ENCODE results near the gene CDKAL1.
"Not testable (repeated sequence)": the region's sequence is repeated elsewhere in the genome, so short reads cannot be mapped to it uniquely, and the experiment has no call there.

The CDKAL1 gene

GRCh38 chr6:20534295-20535262 lies at the start of gene CDKAL1:
CDKAL1 (plus strand) TSS chr6:20534457; CDS start chr6:20546351, 11,894 bp downstream.
- ATAC-seq (replicated peaks), result peak; percentile 88 to 92
- H3K9me3 Mint-ChIP-seq, result no peaks in the 10 kb centered on the region
- H3K4me3 Mint-ChIP-seq, result peak within 1 kb of the TSS; percentile 96 to 97
- peaks cover 0 to 4% of the 10 kb centered on the region in 2 donors for H3K27me3 Mint-ChIP-seq
- peak; percentile 87 for DNase-seq
- H3K36me3 Mint-ChIP-seq, result peaks cover 13 to 22% of the 10 kb centered on the region in 2 donors
- peaks cover 19 to 35% of the 10 kb centered on the region in 2 donors for H3K4me1 Mint-ChIP-seq
- H3K27ac Mint-ChIP-seq, result peak within 1 kb of the TSS; percentile 99

DNA sequence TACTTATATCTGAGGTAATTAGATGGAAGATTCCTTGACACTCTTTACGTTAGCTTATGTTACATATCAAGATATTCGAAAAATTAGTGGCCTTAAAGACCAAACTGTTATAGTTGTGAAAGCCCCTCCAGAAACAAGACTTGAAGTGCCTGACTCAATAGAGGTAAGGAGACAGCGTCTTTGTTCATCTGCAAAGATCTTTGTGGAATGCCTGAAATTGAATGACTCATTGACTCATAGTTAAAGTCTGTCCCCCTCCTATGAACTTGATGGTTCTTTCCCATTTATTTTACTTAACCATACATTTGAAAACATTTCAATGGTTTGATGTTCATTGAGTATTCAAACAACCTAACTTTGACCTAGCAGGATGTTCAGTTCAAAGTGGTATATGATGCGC lies 47.6 kb upstream of the CDKAL1 start:
- no peaks in the 10 kb centered on the region for H3K27me3 Mint-ChIP-seq
- no peak overlapping the region for H3K27ac Mint-ChIP-seq
- H3K36me3 Mint-ChIP-seq, result peaks cover 58 to 70% of the 10 kb centered on the region in 2 donors
- no peaks in the 10 kb centered on the region for H3K9me3 Mint-ChIP-seq
- H3K4me1 Mint-ChIP-seq, result no peaks in the 10 kb centered on the region
- H3K4me3 Mint-ChIP-seq, result no peak overlapping the region
- ATAC-seq (replicated peaks) (no peak), DNase-seq (no peak)

DNA sequence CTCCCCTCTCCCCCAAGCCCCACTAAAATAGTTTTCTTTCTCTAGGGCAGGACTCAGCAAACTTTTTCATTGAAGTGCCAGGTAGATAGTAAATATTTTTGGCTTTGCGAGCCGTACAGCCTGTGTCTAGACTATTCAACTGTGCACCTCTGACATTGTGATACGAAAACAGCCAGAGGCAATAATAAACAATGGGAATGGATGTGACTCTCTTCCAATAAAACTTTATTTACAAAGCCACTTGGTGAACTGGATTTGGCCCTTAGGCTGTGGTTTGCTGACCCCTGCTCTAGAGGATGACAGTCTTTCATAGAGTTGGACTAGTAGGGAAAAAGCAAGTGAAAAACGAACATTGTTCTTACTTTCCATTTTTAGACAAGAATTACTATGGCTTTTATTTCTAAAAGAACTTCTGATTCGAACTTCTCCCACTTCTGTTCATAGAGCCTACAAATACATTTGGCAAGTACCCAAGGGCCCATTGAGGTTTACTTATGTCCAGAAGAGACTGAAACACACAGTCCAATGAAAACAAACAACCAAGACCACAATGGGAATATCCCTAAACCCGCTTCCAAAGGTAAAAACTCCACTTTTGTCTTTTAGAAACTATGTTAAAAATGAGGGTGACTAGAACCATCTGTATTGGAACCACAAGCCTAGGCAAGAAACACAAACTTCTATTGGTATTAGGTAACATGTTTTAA lies 46.4 kb upstream of the CDKAL1 start:
- H3K27ac Mint-ChIP-seq, result no peak overlapping the region
- no peaks in the 10 kb centered on the region for H3K27me3 Mint-ChIP-seq
- H3K4me1 Mint-ChIP-seq, result no peaks in the 10 kb centered on the region
- H3K36me3 Mint-ChIP-seq, result peaks cover 53 to 68% of the 10 kb centered on the region in 2 donors
- H3K4me3 Mint-ChIP-seq, result no peak overlapping the region
- DNase-seq, result no peak
- ATAC-seq (replicated peaks), result no peak
- H3K9me3 Mint-ChIP-seq, result no peaks in the 10 kb centered on the region

DNA sequence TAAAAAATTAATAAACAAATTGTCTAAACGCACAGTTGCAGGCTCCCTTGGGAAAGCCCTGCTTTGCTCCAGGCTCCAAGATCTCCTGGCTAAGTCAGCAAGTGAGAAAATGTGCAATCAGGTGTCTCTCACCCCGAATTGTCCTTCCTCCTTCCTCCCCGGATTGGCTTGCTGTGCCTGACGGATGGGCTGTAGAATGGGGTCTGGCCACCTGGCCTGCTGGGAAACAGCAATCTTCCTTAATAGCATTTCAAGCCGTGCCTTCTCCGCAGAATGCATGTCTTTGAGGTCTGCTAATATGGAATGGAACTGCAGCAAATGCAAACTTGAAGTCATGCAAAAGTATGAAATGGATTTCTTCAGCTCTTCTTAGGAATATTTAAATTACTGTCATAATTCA lies 43.7 kb upstream of the CDKAL1 start:
- peaks cover 45 to 58% of the 10 kb centered on the region in 2 donors for H3K36me3 Mint-ChIP-seq
- no peak overlapping the region for H3K27ac Mint-ChIP-seq

DNA sequence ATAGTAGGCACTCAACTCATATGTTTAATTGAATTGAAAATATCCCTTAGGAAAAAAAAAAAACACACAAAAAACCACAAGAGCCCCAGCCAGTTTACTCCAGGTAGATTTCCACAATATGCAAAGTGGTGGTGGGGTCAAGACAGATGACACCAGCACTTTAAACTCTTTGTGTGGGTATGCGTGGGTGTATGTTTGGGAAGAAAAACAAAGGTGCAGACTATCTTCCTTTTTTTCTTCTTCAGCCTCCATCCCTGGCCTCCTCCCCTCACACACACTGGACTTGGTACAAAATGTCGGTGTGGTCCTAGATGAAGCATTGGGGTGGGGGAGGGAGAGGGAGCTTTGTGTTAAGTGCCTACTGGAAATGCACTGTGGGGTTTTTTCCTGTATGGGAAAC lies 42.2 kb upstream of the CDKAL1 start:
- H3K9me3 Mint-ChIP-seq, result no peaks in the 10 kb centered on the region
- no peak overlapping the region for H3K27ac Mint-ChIP-seq
- peaks cover 36 to 50% of the 10 kb centered on the region in 2 donors for H3K36me3 Mint-ChIP-seq
- ATAC-seq (replicated peaks), result no peak
- H3K4me3 Mint-ChIP-seq, result no peak overlapping the region
- no peak for DNase-seq
- H3K4me1 Mint-ChIP-seq, result no peaks in the 10 kb centered on the region
- H3K27me3 Mint-ChIP-seq, result no peaks in the 10 kb centered on the region

More for the DNA sequence above, 43.7 kb upstream of the CDKAL1 start:
- no peaks in the 10 kb centered on the region for H3K4me1 Mint-ChIP-seq
- no peak overlapping the region for H3K4me3 Mint-ChIP-seq
- H3K27me3 Mint-ChIP-seq, result no peaks in the 10 kb centered on the region
- ATAC-seq (replicated peaks), result no peak
- DNase-seq, result no peak
- no peaks in the 10 kb centered on the region for H3K9me3 Mint-ChIP-seq

- H3K9me3 Mint-ChIP-seq, result no peaks in the 10 kb centered on the region
- H3K36me3 Mint-ChIP-seq, result peaks cover 3 to 5% of the 10 kb centered on the region in 2 donors
- H3K4me1 Mint-ChIP-seq, result peaks cover 0 to 2% of the 10 kb centered on the region in 2 donors
- no peak for DNase-seq
- no peak overlapping the region for H3K4me3 Mint-ChIP-seq
- no peaks in the 10 kb centered on the region for H3K27me3 Mint-ChIP-seq
- no peak for ATAC-seq (replicated peaks)
- H3K27ac Mint-ChIP-seq, result no peak overlapping the region
These were observed 36.8 kb upstream of the CDKAL1 start for GRCh38 chr6:20497216-20498040.

DNA sequence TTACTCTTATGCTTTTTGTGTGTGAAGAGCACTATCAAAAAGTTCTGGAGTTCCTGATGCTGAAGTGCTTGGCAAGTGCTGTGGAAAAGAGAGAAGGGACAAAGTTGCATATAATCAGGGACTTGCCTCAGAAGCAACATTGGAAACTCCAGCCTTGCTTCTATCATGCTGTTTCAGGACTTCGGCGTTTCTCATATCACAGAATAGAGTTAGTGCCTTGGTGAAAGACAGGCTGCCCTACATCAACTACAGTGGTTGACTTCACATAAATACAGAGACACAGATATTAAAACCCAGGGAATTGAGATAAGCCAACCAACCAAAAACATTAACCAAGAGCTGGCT lies 36.2 kb upstream of the CDKAL1 start:
- Mint-ChIP-seq H3K36me3 (peaks cover 3 to 4% of the 10 kb centered on the region in 2 donors), H3K27ac (no peak overlapping the region), H3K9me3 (no peaks in the 10 kb centered on the region), H3K27me3 (no peaks in the 10 kb centered on the region), H3K4me1 (peaks cover 0 to 2% of the 10 kb centered on the region in 2 donors), H3K4me3 (no peak overlapping the region)
- DNase-seq, result no peak
- ATAC-seq (replicated peaks), result no peak

DNA sequence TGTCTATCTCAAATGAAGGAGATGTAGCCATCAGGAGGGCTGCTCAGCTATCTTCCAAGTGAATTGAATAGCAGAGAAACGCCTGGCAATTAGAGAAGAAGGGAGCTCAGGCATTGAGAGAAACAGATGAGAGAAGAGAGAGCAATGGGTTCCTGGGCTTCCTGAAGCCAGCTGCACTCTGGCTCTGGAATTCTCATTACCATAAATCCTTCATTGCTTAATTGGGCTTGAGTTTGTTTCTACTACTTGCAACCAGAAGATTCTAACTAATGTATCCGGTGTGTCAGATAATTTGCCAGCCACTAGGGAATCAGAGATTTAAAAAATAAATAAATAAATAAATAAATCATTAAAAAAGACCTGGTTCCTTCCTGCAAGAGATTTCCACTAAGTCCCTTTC lies 25.0 kb upstream of the CDKAL1 start:
- H3K27ac Mint-ChIP-seq, result no peak overlapping the region
- H3K27me3 Mint-ChIP-seq, result peaks cover 0 to 8% of the 10 kb centered on the region in 2 donors
- no peak overlapping the region for H3K4me3 Mint-ChIP-seq
- no peaks in the 10 kb centered on the region for H3K4me1 Mint-ChIP-seq
- ATAC-seq (replicated peaks) (no peak), DNase-seq (no peak)
- no peaks in the 10 kb centered on the region for H3K36me3 Mint-ChIP-seq
- no peaks in the 10 kb centered on the region for H3K9me3 Mint-ChIP-seq

DNA sequence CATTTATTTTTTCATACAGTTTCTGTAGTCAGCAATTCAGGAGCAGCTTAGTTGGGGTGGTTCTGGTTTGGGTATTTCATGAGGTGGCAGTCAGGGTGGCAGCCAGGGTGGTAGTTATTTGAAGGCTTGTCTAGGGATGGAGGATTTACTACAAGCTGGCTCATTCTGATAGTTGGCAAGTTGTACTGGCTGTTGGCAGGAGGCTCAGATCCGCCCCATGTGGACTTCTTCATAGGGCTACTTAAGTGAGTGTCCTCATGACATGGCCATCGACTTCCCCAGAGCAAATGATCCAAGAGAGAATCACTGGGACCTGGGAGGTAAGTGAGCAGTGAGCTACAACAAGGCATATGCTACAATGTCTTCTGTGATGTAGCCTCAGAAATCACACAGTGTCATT lies 22.4 kb upstream of the CDKAL1 start:
- DNase-seq, result no peak
- H3K36me3 Mint-ChIP-seq, result no peaks in the 10 kb centered on the region
- no peaks in the 10 kb centered on the region for H3K9me3 Mint-ChIP-seq
- ATAC-seq (replicated peaks), result no peak
- H3K4me3 Mint-ChIP-seq, result no peak overlapping the region
- H3K4me1 Mint-ChIP-seq, result no peaks in the 10 kb centered on the region
- no peak overlapping the region for H3K27ac Mint-ChIP-seq
- peaks cover 4 to 8% of the 10 kb centered on the region in 2 donors for H3K27me3 Mint-ChIP-seq

- not testable (repeated sequence) for ATAC-seq (replicated peaks); H3K4me3 Mint-ChIP-seq; DNase-seq; H3K36me3 Mint-ChIP-seq; H3K27ac Mint-ChIP-seq; H3K9me3 Mint-ChIP-seq
- Mint-ChIP-seq H3K4me1 (peaks cover 4 to 13% of the 10 kb centered on the region in 2 donors), H3K27me3 (peaks cover 12 to 16% of the 10 kb centered on the region in 2 donors)
These were observed 9.0 kb upstream of the CDKAL1 start for GRCh38 chr6:20525208-20525607.

- not testable (repeated sequence) for H3K27me3 Mint-ChIP-seq, H3K36me3 Mint-ChIP-seq, H3K9me3 Mint-ChIP-seq, H3K27ac Mint-ChIP-seq, DNase-seq
- peaks cover 4 to 19% of the 10 kb centered on the region in 2 donors for H3K4me1 Mint-ChIP-seq
- ATAC-seq (replicated peaks), result peak; percentile 54 to 57
- H3K4me3 Mint-ChIP-seq, result peak overlapping the region in 1 of 2 donors; percentile 58
These were observed 5.2 kb upstream of the CDKAL1 start for GRCh38 chr6:20529086-20529448.

- no peaks in the 10 kb centered on the region for H3K9me3 Mint-ChIP-seq
- H3K36me3 Mint-ChIP-seq, result peaks cover 5 to 14% of the 10 kb centered on the region in 2 donors
- H3K4me3 Mint-ChIP-seq, result no peak overlapping the region
- DNase-seq (no peak), ATAC-seq (replicated peaks) (no peak)
- peaks cover 14 to 36% of the 10 kb centered on the region in 2 donors for H3K4me1 Mint-ChIP-seq
- peak overlapping the region; percentile 47 for H3K27ac Mint-ChIP-seq
- H3K27me3 Mint-ChIP-seq, result peaks cover 0 to 4% of the 10 kb centered on the region in 2 donors
These were observed 1.4 kb upstream of the CDKAL1 start for GRCh38 chr6:20532881-20533280.

- Mint-ChIP-seq H3K4me3 (peak overlapping the region; percentile 96 to 97), H3K4me1 (peaks cover 15 to 34% of the 10 kb centered on the region in 2 donors)
These were observed 437 bp upstream of the CDKAL1 start for GRCh38 chr6:20533746-20534294.

More at GRCh38 chr6:20533746-20534294, 437 bp upstream of the CDKAL1 start:
- peak overlapping the region; percentile 61 for H3K27ac Mint-ChIP-seq
- H3K36me3 Mint-ChIP-seq, result peaks cover 10 to 17% of the 10 kb centered on the region in 2 donors
- ATAC-seq (replicated peaks) (peak; percentile 58 to 64), DNase-seq (no peak)
- H3K27me3 Mint-ChIP-seq, result peaks cover 0 to 4% of the 10 kb centered on the region in 2 donors
- no peaks in the 10 kb centered on the region for H3K9me3 Mint-ChIP-seq

Measured in stimulated activated naive B cell treated with anti-CD40 and anti-IgM and Interleukin-4, amounts not matched to agents 10 μg/mL and 1 μg/mL and 100 μg/mL, for 72 hours (primary cell).